HG03175 (cell line): ENCODE results near the gene IL17RD.

Experiments
- ATAC-seq: cut with Tn5 transposase; IDR thresholded peaks from one replicate; pipeline ENCODE4 v1.9.1; 2021; ENCODE audit warnings: mild to moderate bottlenecking, moderate library complexity; ENCODE audit not compliant: unreplicated experiment

IL17RD gene

GRCh38 chr3:57160076-57160764 is 4.9 kb downstream of the IL17RD start:
- ATAC-seq, result no peak

GRCh38 chr3:57158813-57159738 is 6.1 kb downstream of the IL17RD start:
- ATAC-seq, result no peak

- ATAC-seq, result no peak
Observed at GRCh38 chr3:57158325-57158724, 6.8 kb downstream of the IL17RD start.

- no peak for ATAC-seq
Observed at GRCh38 chr3:57157545-57157944, 7.6 kb downstream of the IL17RD start.

- ATAC-seq, result no peak
Observed at GRCh38 chr3:57155310-57155643, 9.9 kb downstream of the IL17RD start.

GRCh38 chr3:57154470-57155309 is 10.5 kb downstream of the IL17RD start:
- ATAC-seq, result no peak

GRCh38 chr3:57152151-57153143 is 12.7 kb downstream of the IL17RD start:
- no peak for ATAC-seq

- no peak for ATAC-seq
Observed at GRCh38 chr3:57151749-57152148, 13.4 kb downstream of the IL17RD start.

GRCh38 chr3:57151021-57151449 is 14.1 kb downstream of the IL17RD start:
- no peak for ATAC-seq

- no peak for ATAC-seq
Observed at GRCh38 chr3:57150113-57150581, 15.0 kb downstream of the IL17RD start.

- ATAC-seq, result no peak
Observed at GRCh38 chr3:57147071-57147470, 18.1 kb downstream of the IL17RD start.

GRCh38 chr3:57145852-57146251 is 19.3 kb downstream of the IL17RD start:
- ATAC-seq, result no peak

GRCh38 chr3:57144952-57145351 is 20.2 kb downstream of the IL17RD start:
- no peak for ATAC-seq

GRCh38 chr3:57143886-57144459 is 21.2 kb downstream of the IL17RD start:
- no peak for ATAC-seq

- no peak for ATAC-seq
Observed at GRCh38 chr3:57142411-57142723, 22.8 kb downstream of the IL17RD start.

- no peak for ATAC-seq
Observed at GRCh38 chr3:57141719-57142410, 23.3 kb downstream of the IL17RD start.

- ATAC-seq, result no peak
Observed at GRCh38 chr3:57140894-57141293, 24.3 kb downstream of the IL17RD start.

- ATAC-seq, result no peak
Observed at GRCh38 chr3:57135964-57136719, 29.0 kb downstream of the IL17RD start.
